NK-92 treated with Interleukin-12 subunit alpha and Interleukin-12 subunit beta, amount 100 ng/mL, for 24 hours (cell line): ENCODE measurements around the gene ILDR2.

Source experiments
- DNase-seq: peaks from one replicate; lab custom pipeline; 2025; lab: John Stamatoyannopoulos, UW

Gene ILDR2

GRCh38 chr1:166924823-166925541, 50.4 kb downstream of the ILDR2 start:
- no peak for DNase-seq

GRCh38 chr1:166920561-166921475, 54.5 kb downstream of the ILDR2 start:
- DNase-seq, result no peak

- no peak for DNase-seq
Observed at GRCh38 chr1:166918956-166919316, 56.4 kb downstream of the ILDR2 start.

- DNase-seq, result no peak
Observed at GRCh38 chr1:166918088-166918955, 57.0 kb downstream of the ILDR2 start.

GRCh38 chr1:166915941-166916340, 59.4 kb downstream of the ILDR2 start:
- DNase-seq, result no peak

GRCh38 chr1:166915042-166915441, 60.3 kb downstream of the ILDR2 start:
- no peak for DNase-seq

- DNase-seq, result no peak
Observed at GRCh38 chr1:166914111-166914510, 61.2 kb downstream of the ILDR2 start.

- DNase-seq, result no peak
Observed at GRCh38 chr1:166911624-166912023, 63.7 kb downstream of the ILDR2 start.

GRCh38 chr1:166910396-166910994, 64.8 kb downstream of the ILDR2 start:
- DNase-seq, result peak; percentile 49

GRCh38 chr1:166908942-166909341, 66.4 kb downstream of the ILDR2 start:
- DNase-seq, result no peak

- no peak for DNase-seq
Observed at GRCh38 chr1:166907763-166908162, 67.6 kb downstream of the ILDR2 start.

- DNase-seq, result no peak
Observed at GRCh38 chr1:166907051-166907450, 68.3 kb downstream of the ILDR2 start.

GRCh38 chr1:166906647-166907046, 68.7 kb downstream of the ILDR2 start:
- no peak for DNase-seq

GRCh38 chr1:166905900-166906299, 69.4 kb downstream of the ILDR2 start:
- DNase-seq, result no peak

GRCh38 chr1:166905136-166905535, 70.2 kb downstream of the ILDR2 start:
- DNase-seq, result no peak

- DNase-seq, result no peak
Observed at GRCh38 chr1:166903232-166903631, 72.1 kb downstream of the ILDR2 start.

GRCh38 chr1:166902279-166902678, 73.1 kb downstream of the ILDR2 start:
- no peak for DNase-seq

GRCh38 chr1:166900987-166901386, 74.4 kb downstream of the ILDR2 start:
- no peak for DNase-seq

- DNase-seq, result no peak
Observed at GRCh38 chr1:166899769-166900168, 75.6 kb downstream of the ILDR2 start.

- no peak for DNase-seq
Observed at GRCh38 chr1:166895766-166896165, 79.6 kb downstream of the ILDR2 start.

- DNase-seq, result no peak
Observed at GRCh38 chr1:166889776-166890175, 85.6 kb downstream of the ILDR2 start.
